SH-SY5Y (cell line): ENCODE results near the gene KITLG.

Source experiments
- GATA2 ChIP-seq: IDR thresholded peaks from 2 replicates; pipeline ENCODE4 v1.6.1; 2011; ENCODE audit warnings: mild to moderate bottlenecking, low read depth, low read length
- GATA3 ChIP-seq: IDR thresholded peaks from 2 replicates; pipeline ENCODE4 v1.6.1; 2011; ENCODE audit warnings: low read depth, mild to moderate bottlenecking, low read length, moderate library complexity

GRCh38 chr12:88501972-88502938 is 78.0 kb downstream of the KITLG start:
- TF ChIP-seq GATA2: no peak
- no peak for TF ChIP-seq GATA3
